ENCODE measurements around the gene TTC7B. TPM values are rescaled to one million over a fixed set of nuclear protein-coding genes. Genes with fewer than 3 reads are reported as not detected.

TTC7B gene
- total and polyA plus RNA-seq, 2 donors (not counting 3 experiments of a cell fraction or from before 2014, with no cell fraction given) = 46.8 to 76.5 TPM

- Histone ChIP-seq H3K4me1 (ENCODE audit: control insufficient read depth, extremely low read depth, insufficient read depth, low read length) (no peaks in the 10 kb centered on the region), H3K9me3 (replicated peaks; ENCODE audit: control insufficient read depth, insufficient read depth, low read length) (no peaks in the 10 kb centered on the region), H4K20me1 (replicated peaks; ENCODE audit: control insufficient read depth, extremely low read depth, insufficient read depth, low read length) (no peaks in the 10 kb centered on the region), H3K36me3 (ENCODE audit: control insufficient read depth in 2 of 2, extremely low read depth in 1 of 2, insufficient read depth in 2 of 2, low read length in 2 of 2) (no peaks in the 10 kb centered on the region), H3K27me3 (ENCODE audit: control insufficient read depth in 2 of 2, insufficient read depth in 2 of 2, low read length in 2 of 2) (peaks cover 0 to 2% of the 10 kb centered on the region in 2 experiments), H3K9me1 (replicated peaks; ENCODE audit: control insufficient read depth, extremely low read depth, insufficient read depth, low read length) (no peaks in the 10 kb centered on the region), H2AFZ (ENCODE audit: low read depth, low read length) (no peak overlapping the region), H3K79me2 (ENCODE audit: control insufficient read depth, insufficient read depth, low read length) (no peaks in the 10 kb centered on the region), H3K4me2 (ENCODE audit: insufficient read depth, low read length) (no peak overlapping the region), H3K27ac (ENCODE audit: insufficient read depth, low read depth, low read length) (no peak overlapping the region), H3K9ac (replicated peaks; ENCODE audit: extremely low read depth, insufficient read depth, low read length) (no peak overlapping the region), H3K4me3 (replicated peaks in 1 of 3; ENCODE audit: insufficient read depth in 1 of 3, low read depth in 1 of 3, low read length in 3 of 3) (no peak overlapping the region)
- TF ChIP-seq POLR2AphosphoS5 (IDR thresholded peaks at IDR 0.05; ENCODE audit: insufficient read depth, low read depth, low read length) (no peak), GATA2 (IDR thresholded peaks at IDR 0.05; ENCODE audit: insufficient read depth, insufficient read length, low read depth, low read length) (no peak), EZH2 (IDR thresholded peaks at IDR 0.05; ENCODE audit: borderline replicate concordance, low read depth, low read length, severe bottlenecking) (no peak), CTCF (IDR thresholded peaks at IDR 0.05; ENCODE audit: extremely low read depth in 1 of 2, insufficient read depth in 1 of 2, low read depth in 1 of 2, low read length in 2 of 2) (no peak), POLR2A (IDR thresholded peaks at IDR 0.05; ENCODE audit: low read depth, low read length) (no peak), MYC (IDR thresholded peaks at IDR 0.05; ENCODE audit: low read depth, low read length) (no peak), FOS (IDR thresholded peaks at IDR 0.05; ENCODE audit: borderline replicate concordance, insufficient read depth, low read length) (no peak), JUN (IDR thresholded peaks at IDR 0.05; ENCODE audit: borderline replicate concordance, insufficient read depth, insufficient read length, low read depth) (no peak)
- TF ChIP-seq, protein P1, sequence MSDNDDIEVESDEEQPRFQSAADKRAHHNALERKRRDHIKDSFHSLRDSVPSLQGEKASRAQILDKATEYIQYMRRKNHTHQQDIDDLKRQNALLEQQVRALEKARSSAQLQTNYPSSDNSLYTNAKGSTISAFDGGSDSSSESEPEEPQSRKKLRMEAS (IDR thresholded peaks at IDR 0.05; ENCODE audit: insufficient read depth, insufficient read length) = no peak
- no TSS peak for BruUV-seq (replicated peaks)
- CTCF ChIA-PET = interaction anchor here (1.6 kb wide), 1 partner anchor 12 kb away, joined by 4 read pairs; no protein-coding TSS in a partner anchor
- intact Hi-C loops (cut with micrococcal nuclease) = no loop called here
- POLR2A ChIA-PET = no interaction called here
- DNase-seq (ENCODE audit: low read depth, low spot score) = no peak
- dilution Hi-C loops (cut with MboI; ENCODE audit: extremely low pct_ligation_motif_present, low sequenced_read_pairs) = no loop called here
- FAIRE-seq = no peak
Observed at GRCh38 chr14:90508536-90509254, 307.5 kb downstream of the TTC7B start.

Measured in endothelial cell of umbilical vein (primary cell).